Hepatocyte (in vitro differentiated cells): ENCODE results near the gene FMNL2. TPM values are rescaled to one million over a fixed set of nuclear protein-coding genes. Genes with fewer than 3 reads are reported as not detected.
A peak's percentile ranks its signal among the peaks of the same experiment; 100 is the strongest.

Experiments
- DNase-seq: peaks from one replicate; pipeline ENCODE4 v3.0.0-alpha.2; 2016; ENCODE audit warnings: low spot score
- H2AFZ ChIP-seq: fragments of 200-600 bp; sonication (generic); 2 replicates; pipeline ENCODE4 v1.6.0; 2016; ENCODE audit warnings: antibody characterized with exemption, mild to moderate bottlenecking
- H3K27ac ChIP-seq: fragments of 200-600 bp; sonication (generic); 2 replicates; pipeline ENCODE4 v1.5.1; 2016; ENCODE audit warnings: mild to moderate bottlenecking
- H3K27me3 ChIP-seq: fragments of 200-600 bp; sonication (generic); 2 replicates; pipeline ENCODE4 v1.6.1; 2016
- H3K36me3 ChIP-seq: fragments of 200-600 bp; sonication (generic); replicated peaks from 2 replicates; pipeline ENCODE4 v1.5.1; 2016; ENCODE audit warnings: low read depth; ENCODE audit not compliant: insufficient read depth
- H3K4me1 ChIP-seq: fragments of 200-600 bp; sonication (generic); 2 replicates; pipeline ENCODE4 v1.5.1; 2016; ENCODE audit warnings: mild to moderate bottlenecking, moderate library complexity; ENCODE audit not compliant: insufficient read depth
- H3K4me2 ChIP-seq: fragments of 200-600 bp; sonication (generic); 2 replicates; pipeline ENCODE4 v1.6.0; 2016
- H3K4me3 ChIP-seq: fragments of 200-600 bp; sonication (generic); 2 replicates; pipeline ENCODE4 v1.5.1; 2016; ENCODE audit warnings: mild to moderate bottlenecking
- H3K79me2 ChIP-seq: fragments of 200-600 bp; sonication (generic); 2 replicates; pipeline ENCODE4 v1.6.0; 2017; ENCODE audit warnings: mild to moderate bottlenecking
- H3K9me2 ChIP-seq: fragments of 200-600 bp; sonication (generic); replicated peaks from 2 replicates; pipeline ENCODE4 v1.6.0; 2017; ENCODE audit warnings: mild to moderate bottlenecking; ENCODE audit not compliant: insufficient read depth
- H3K9me3 ChIP-seq: fragments of 200-600 bp; sonication (generic); 2 replicates; pipeline ENCODE4 v1.5.1; 2016; ENCODE audit warnings: low read depth, mild to moderate bottlenecking
- H4K20me1 ChIP-seq: fragments of 200-600 bp; sonication (generic); 2 replicates; pipeline ENCODE4 v1.6.0; 2016; ENCODE audit warnings: mild to moderate bottlenecking; ENCODE audit not compliant: insufficient read depth, poor library complexity, severe bottlenecking
- EZH2 ChIP-seq: fragments of 200-600 bp; sonication (generic); IDR thresholded peaks from 2 replicates; pipeline ENCODE4 v1.6.1; 2016; ENCODE audit warnings: antibody characterized with exemption, mild to moderate bottlenecking, borderline replicate concordance
- EZH2phosphoT487 ChIP-seq: fragments of 200-600 bp; sonication (generic); IDR thresholded peaks from one replicate; pipeline ENCODE4 v1.6.1; 2018; ENCODE audit warnings: antibody characterized with exemption, mild to moderate bottlenecking, low read depth, moderate library complexity; ENCODE audit not compliant: unreplicated experiment, severe bottlenecking
- WGBS: methylation state at CpG from one replicate; pipeline ENCODE4 v1.1.6; 2016; ENCODE audit warnings: low lambda C conversion rate; ENCODE audit errors: missing lambda C conversion rate; 5-methylcytosine and 5-hydroxymethylcytosine counted together
- polyA plus RNA-seq: library from polyadenylated mRNA; unstranded; fragments of >200 nt; fragmentation: Nextera tagmentation; extraction: Ambion mirVana; gene quantifications from 2 replicates; pipeline ENCODE4 v1.2.1, GENCODE V29; 2016
- total RNA-seq: library from RNA; depleted of rRNA; stranded (reverse); fragments of >200 nt; gene quantifications from 2 replicates; pipeline ENCODE4 v1.2.3, GENCODE V29; 2014
- TF ChIP-seq, protein P1 (sequence below): fragments of 200-600 bp; sonication (generic); IDR thresholded peaks from 2 replicates; pipeline ENCODE4 v1.5.1; 2016; ENCODE audit warnings: antibody characterized with exemption, mild to moderate bottlenecking; ENCODE audit not compliant: poor library complexity

The FMNL2 gene
- total and polyA plus RNA-seq, 2 experiments from 2014 or later: 11.7 to 53.6 TPM

- Histone ChIP-seq H3K9me2 (no peaks in the 10 kb centered on the region), H3K79me2 (peaks cover 11% of the 10 kb centered on the region), H3K27me3 (no peaks in the 10 kb centered on the region), H3K4me1 (peaks cover 17% of the 10 kb centered on the region), H3K9me3 (no peaks in the 10 kb centered on the region), H3K4me3 (no peak overlapping the region), H4K20me1 (no peaks in the 10 kb centered on the region), H3K27ac (no peak overlapping the region), H3K4me2 (no peak overlapping the region), H2AFZ (no peak overlapping the region), H3K36me3 (no peaks in the 10 kb centered on the region)
- TF ChIP-seq, protein P1, sequence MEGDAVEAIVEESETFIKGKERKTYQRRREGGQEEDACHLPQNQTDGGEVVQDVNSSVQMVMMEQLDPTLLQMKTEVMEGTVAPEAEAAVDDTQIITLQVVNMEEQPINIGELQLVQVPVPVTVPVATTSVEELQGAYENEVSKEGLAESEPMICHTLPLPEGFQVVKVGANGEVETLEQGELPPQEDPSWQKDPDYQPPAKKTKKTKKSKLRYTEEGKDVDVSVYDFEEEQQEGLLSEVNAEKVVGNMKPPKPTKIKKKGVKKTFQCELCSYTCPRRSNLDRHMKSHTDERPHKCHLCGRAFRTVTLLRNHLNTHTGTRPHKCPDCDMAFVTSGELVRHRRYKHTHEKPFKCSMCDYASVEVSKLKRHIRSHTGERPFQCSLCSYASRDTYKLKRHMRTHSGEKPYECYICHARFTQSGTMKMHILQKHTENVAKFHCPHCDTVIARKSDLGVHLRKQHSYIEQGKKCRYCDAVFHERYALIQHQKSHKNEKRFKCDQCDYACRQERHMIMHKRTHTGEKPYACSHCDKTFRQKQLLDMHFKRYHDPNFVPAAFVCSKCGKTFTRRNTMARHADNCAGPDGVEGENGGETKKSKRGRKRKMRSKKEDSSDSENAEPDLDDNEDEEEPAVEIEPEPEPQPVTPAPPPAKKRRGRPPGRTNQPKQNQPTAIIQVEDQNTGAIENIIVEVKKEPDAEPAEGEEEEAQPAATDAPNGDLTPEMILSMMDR: no peak
- TF ChIP-seq EZH2: no peak
- TF ChIP-seq EZH2phosphoT487: no peak
- 40% methylated on average over 2 of the region's 2 CpGs for WGBS
- DNase-seq: no peak
These were observed 215.4 kb downstream of the FMNL2 start for GRCh38 chr2:152550386-152550785.

DNA sequence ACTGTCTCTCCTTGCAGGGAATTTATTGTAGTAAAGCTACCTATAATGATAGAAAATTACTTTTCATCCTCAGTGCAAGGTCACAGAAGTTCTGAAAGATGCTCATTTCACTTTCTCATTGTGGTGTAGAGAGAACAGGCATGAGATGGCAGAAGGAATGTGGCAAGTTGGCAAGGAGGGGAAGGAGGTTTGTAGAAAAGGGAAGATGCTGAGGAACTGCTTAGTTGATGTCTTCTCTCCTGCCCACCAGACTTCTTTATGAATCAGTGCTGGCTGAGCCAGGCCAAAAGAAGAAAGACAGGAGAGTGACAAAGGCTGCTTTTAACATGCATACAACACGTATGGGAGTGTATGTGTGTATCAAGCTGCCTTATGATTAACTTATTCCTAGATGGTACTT is 217.9 kb downstream of the FMNL2 start:
- no peaks in the 10 kb centered on the region for H3K27me3 ChIP-seq
- H4K20me1 ChIP-seq: no peaks in the 10 kb centered on the region
- H3K36me3 ChIP-seq: no peaks in the 10 kb centered on the region
- H3K9me3 ChIP-seq: no peaks in the 10 kb centered on the region
- H3K9me2 ChIP-seq: no peaks in the 10 kb centered on the region
- H2AFZ ChIP-seq: no peak overlapping the region
- H3K4me2 ChIP-seq: no peak overlapping the region
- peaks cover 2% of the 10 kb centered on the region for H3K79me2 ChIP-seq
- WGBS: 96% methylated on average over 1 of the region's 1 CpG
- no peak overlapping the region for H3K4me3 ChIP-seq
- TF ChIP-seq, protein P1: no peak
- no peak for TF ChIP-seq EZH2phosphoT487
- TF ChIP-seq EZH2: no peak
- no peak overlapping the region for H3K27ac ChIP-seq
- DNase-seq: no peak
- peaks cover 5% of the 10 kb centered on the region for H3K4me1 ChIP-seq

DNA sequence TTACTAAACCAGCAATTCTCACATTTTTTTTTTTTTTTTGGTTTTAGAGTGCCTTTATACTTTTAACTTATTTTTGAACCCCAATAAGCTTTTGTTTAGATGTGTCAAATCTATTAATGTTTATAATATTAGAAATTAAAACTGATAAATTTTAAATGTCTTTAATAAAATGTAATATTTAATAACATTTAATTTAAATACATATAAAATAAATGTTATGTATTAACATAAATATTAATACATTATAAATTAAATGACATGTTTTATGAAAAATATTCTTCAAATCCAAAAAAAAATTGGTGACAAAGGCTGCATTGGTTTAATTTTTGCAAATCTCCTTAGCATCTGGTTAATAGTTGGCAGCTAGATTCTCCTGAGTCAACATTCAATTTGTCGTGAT is 218.5 kb downstream of the FMNL2 start:
- no peaks in the 10 kb centered on the region for H4K20me1 ChIP-seq
- H3K9me2 ChIP-seq: no peaks in the 10 kb centered on the region
- no peak overlapping the region for H2AFZ ChIP-seq
- no peaks in the 10 kb centered on the region for H3K9me3 ChIP-seq
- H3K27me3 ChIP-seq: no peaks in the 10 kb centered on the region
- WGBS: 97% methylated on average over 1 of the region's 1 CpG
- H3K4me3 ChIP-seq: no peak overlapping the region
- no peak for TF ChIP-seq EZH2phosphoT487
- no peak for TF ChIP-seq EZH2
- TF ChIP-seq, protein P1: no peak
- H3K4me1 ChIP-seq: peaks cover 5% of the 10 kb centered on the region
- no peak overlapping the region for H3K4me2 ChIP-seq
- H3K36me3 ChIP-seq: no peaks in the 10 kb centered on the region
- H3K27ac ChIP-seq: no peak overlapping the region
- DNase-seq: no peak
- peaks cover 2% of the 10 kb centered on the region for H3K79me2 ChIP-seq

- no peaks in the 10 kb centered on the region for H3K27me3 ChIP-seq
- WGBS: 85% methylated on average over 2 of the region's 2 CpGs
- no peaks in the 10 kb centered on the region for H3K36me3 ChIP-seq
- H3K79me2 ChIP-seq: peaks cover 2% of the 10 kb centered on the region
- H3K9me3 ChIP-seq: no peaks in the 10 kb centered on the region
- TF ChIP-seq EZH2 (no peak), EZH2phosphoT487 (no peak)
- TF ChIP-seq, protein P1: peak; percentile 37
- no peaks in the 10 kb centered on the region for H3K9me2 ChIP-seq
- no peaks in the 10 kb centered on the region for H4K20me1 ChIP-seq
- H3K4me1 ChIP-seq: peaks cover 3% of the 10 kb centered on the region
- H3K4me3 ChIP-seq: no peak overlapping the region
- no peak for DNase-seq
- no peak overlapping the region for H2AFZ ChIP-seq
- H3K27ac ChIP-seq: no peak overlapping the region
- no peak overlapping the region for H3K4me2 ChIP-seq
These were observed 220.1 kb downstream of the FMNL2 start for GRCh38 chr2:152555048-152555447.
